GM21717 (cell line): ENCODE data around the gene CLDN6.

Source experiments
- ATAC-seq: cut with Tn5 transposase; IDR thresholded peaks from one replicate; pipeline ENCODE4 v1.9.1; 2021; ENCODE audit warnings: mild to moderate bottlenecking, moderate library complexity; ENCODE audit not compliant: unreplicated experiment

CLDN6 gene

DNA sequence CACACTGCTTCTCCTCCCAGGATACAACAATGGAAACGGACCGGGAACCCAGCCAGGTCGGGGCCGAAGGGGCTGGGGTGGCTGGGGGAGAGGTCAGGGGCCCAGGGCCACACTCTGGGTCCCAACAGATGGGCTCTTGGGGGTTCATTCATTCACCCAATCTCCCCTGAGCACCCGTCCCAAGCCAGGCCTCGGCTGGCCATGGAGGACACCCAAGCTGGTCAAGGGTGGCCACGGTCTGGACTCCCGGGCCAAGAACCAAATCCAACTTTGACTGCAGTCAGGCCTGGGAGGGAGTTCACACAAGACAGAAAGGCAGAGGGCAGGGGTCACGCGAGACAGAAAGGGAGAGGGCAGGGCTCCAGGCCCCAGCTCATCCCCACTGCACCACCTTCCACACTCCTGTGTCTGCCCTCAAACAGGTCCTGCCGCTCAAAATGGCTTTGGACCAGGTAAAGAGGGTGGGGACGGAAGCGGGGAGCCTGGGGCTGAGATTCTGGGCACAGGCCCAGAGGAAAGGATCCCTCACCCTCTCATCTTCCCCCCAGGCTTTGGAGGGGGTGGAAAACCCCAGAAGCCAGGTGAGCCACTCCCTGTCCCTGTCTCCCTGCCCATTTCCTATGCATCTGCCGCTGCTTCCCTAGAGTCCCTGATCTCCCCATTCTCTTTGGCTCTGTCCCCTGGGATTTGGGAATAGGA lies 25.5 kb downstream of the CLDN6 start:
- no peak for ATAC-seq

- no peak for ATAC-seq
Measured at GRCh38 chr16:2991566-2992261, 26.3 kb downstream of the CLDN6 start.

- no peak for ATAC-seq
Measured at GRCh38 chr16:2990891-2991290, 27.1 kb downstream of the CLDN6 start.

GRCh38 chr16:2988590-2989099 lies 29.3 kb downstream of the CLDN6 start:
- no peak for ATAC-seq

- ATAC-seq: no peak
Measured at GRCh38 chr16:2987833-2988232, 30.1 kb downstream of the CLDN6 start.

DNA sequence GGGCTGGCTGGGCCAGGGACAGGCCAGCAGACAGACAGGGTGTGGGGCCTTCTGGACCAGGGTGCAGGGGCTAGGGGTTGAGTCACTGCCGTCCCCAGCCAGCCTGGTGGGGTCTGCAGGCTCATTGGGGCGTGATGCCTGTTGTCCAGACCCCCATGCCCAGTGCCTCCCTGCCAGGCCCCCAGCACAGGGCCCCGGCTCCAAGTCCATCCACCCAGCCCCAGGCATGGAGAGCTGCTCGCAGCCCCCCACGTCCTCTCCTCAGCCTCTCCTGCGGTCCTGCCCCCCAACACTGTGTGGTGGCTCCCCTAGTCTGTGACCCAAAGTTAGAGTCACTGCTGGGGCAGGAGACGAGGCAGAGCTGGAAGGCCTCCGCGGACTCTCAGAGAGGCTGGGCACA lies 30.7 kb downstream of the CLDN6 start:
- no peak for ATAC-seq

GRCh38 chr16:2986623-2987188 lies 31.3 kb downstream of the CLDN6 start:
- ATAC-seq: no peak

GRCh38 chr16:2985893-2986355 lies 32.1 kb downstream of the CLDN6 start:
- ATAC-seq: no peak

GRCh38 chr16:2985462-2985861 lies 32.5 kb downstream of the CLDN6 start:
- ATAC-seq: no peak

DNA sequence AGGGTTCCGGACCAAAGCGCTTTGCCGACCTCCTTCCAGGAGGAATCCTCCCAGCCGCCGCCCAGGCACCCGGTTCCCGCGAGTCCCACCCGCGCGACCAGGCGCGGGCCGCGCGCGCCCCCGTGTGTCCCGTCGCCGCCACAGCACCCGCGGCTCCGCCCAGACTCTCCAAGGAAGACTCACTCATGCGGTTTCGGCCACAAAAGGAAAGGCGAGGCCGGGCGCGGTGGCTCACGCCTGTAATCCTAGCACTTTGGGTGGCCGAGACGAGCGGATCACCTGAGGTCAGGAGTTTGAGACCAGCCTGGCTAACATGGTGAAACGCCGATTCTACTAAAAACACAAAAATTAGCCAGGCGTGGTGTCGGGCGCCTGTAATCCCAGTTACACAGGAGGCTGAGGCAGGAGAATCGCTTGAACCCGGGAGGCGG lies 34.3 kb downstream of the CLDN6 start:
- ATAC-seq: no peak

- ATAC-seq: no peak
Measured at GRCh38 chr16:2982402-2982801, 35.6 kb downstream of the CLDN6 start.

DNA sequence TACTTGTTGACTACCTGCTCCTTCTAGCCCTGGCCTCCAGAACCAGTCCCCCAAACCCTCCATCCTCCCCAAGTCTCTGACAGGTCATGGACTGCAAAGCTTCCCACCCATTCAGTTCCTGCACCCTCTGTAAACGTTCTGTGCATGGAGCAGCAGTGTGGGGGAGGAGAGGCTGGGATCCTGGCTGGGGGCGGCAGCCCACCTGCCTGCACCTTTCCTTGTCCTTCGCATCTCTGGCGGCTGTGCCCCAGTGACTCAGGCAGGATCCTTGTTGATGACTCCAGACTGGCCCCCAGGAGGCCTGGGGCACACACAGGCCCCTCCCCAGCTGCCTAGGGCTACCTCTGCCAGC lies 36.1 kb downstream of the CLDN6 start:
- no peak for ATAC-seq

DNA sequence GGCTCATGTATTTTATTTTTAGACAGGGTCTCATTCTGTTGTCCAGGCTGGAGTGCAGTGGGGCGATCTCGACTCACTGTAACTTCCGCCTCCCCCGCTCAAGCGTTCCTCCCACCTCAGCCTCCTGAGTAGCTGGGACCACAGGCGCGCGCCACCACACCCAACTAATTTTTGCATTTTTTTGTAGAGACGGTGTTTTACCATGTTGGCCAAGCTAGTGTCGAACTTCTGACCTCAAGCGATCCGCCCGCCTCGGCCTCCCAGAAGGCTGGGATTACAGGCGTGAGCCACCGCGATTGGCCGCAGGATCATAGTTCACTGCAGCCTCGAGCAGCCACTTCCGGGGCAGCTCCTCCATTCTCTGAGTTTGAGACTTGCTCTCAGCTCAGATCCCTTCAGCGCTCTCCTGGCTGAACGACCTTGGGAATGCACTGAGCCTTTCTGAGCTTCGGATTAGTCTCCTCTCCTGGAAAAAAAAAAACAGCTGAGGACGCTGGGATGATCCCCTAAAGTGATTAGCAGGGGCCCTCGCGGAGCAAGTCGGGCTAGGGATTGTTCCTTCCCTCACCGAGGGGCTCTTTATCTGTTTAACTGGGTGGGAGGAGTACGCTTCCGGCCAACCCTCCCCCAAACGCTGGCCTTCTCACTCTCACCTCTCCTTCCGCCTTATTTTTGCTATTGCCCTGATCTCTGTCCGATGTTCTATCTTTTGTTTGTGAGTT lies 36.6 kb downstream of the CLDN6 start:
- no peak for ATAC-seq

DNA sequence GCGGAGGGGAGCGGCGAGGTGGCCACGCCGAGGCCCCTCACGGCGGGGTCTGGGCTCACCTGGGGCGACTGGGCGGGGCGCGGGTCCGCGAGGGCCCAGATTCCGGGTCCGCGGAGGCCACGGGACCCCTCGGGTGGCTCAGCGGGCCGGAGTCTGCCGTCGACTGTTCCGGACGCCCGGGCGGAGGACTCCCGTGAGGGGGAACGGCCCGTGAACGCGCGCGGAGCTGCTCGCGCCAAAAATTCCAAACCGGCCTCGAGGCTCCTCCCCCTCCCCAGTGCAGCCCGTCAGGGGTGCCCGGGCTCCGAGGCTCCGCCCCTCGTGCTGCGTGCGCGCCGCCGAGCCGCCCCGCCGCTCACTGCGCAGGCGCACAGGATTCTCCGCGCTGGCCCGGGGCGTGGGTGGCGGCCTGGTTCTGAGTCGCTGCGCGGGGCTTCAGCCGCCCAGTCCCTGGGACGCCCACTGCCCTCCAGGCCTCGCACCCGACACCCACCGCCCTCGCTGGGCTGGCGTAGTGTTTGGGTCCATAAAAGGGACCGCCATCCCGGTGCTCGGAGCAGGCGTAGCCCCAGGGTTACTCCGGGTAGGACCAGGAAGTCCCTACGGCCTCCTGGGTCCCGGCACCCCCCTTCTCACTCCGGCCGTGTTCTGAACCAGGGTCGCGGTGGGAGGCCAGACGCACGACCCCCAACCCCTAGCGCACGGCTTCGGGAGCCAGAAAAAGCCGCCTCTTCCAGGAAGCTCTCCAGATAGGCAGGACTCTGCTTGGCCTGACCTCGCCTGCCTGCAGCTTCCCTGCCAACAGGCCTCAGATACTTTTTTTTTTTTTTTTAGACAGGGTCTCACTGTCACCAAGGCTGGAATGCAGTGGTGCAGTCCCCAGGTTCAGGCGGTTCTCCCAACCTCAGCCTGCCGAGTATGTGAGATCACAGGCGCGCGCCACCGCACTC lies 37.5 kb downstream of the CLDN6 start, which contains the start of gene PKMYT1:
Gene PKMYT1 (minus strand): TSS at position 220 of the 950 bp plus-strand sequence. CDS start 789 bp downstream, outside the sequence.
- peak; percentile 45 for ATAC-seq

DNA sequence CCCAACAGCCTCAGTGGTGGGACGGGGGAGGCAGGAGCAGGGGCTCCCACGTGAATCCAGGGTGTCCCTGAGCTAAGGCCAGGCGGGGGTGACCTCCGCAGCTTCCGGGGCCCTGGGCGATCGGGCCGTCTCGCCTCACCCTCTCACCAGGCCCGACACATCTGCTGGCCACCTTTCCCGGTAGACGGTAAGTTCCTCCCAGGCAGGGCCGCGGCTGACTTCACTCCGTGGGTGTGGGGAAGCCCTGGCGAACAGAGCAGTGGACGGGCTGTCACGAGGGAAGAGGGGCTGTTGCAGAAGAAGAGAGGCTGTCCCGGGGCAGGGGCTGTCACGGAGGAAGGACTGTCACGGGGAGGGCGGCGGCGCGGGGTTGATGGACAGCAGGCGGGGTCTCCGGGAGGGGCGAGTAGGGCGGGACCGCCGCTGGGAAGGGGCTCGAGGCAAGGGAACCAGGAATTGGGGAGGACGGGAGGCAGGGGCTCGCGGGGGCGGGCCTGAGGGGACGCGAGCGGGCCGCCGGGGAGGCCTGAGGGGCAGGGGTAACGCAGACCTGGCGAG lies 38.2 kb downstream of the CLDN6 start:
- no peak for ATAC-seq

GRCh38 chr16:2977440-2977839 lies 40.5 kb downstream of the CLDN6 start:
- no peak for ATAC-seq

GRCh38 chr16:2976673-2977072 lies 41.3 kb downstream of the CLDN6 start:
- no peak for ATAC-seq

GRCh38 chr16:2976201-2976600 lies 41.8 kb downstream of the CLDN6 start:
- no peak for ATAC-seq

DNA sequence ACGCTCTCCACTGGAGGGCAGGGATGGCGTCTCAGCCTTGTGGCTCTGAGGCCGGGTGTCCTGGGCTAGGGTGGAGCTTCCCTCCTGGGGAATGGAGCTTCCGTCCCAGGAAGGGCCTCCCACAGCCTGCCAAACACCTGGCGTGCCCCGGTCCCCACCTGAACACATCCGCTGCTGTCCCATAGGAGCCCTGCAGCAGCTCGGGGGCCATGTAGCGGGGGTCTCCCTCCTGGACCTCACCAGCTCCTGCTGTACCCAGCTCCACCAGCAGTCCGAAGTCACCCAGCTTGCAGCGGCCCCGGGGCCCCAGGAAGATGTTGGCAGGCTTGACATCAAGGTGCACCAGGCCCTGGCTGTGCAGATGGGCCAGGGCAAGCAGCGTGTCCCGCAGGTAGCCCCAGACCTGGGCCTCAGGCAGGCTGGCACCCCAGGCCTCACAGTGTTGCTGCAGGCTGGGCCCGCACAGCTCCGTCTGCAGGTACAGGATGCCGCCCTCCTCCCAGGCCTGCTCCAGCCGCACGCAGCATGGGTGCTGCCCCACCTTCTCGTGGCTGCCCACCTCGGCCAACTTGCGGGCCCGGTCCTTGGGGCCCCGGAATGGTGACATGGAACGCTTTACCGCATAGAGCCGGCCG lies 42.7 kb downstream of the CLDN6 start:
- no peak for ATAC-seq
